ENCODE data around the gene DNAH2. TPM values are rescaled to one million over a fixed set of nuclear protein-coding genes. Genes with fewer than 3 reads are reported as not detected.

DNAH2 gene
- total and polyA plus RNA-seq, 2 experiments from 2014 or later, result 0.38 TPM; not detected in 1

GRCh38 chr17:7710301-7710700 lies 7.2 kb upstream of the DNAH2 start (continued):
- no peak for TF ChIP-seq ZNF462 (CRISPR knock-in tag; IDR thresholded peaks at IDR 0.05)
- no peak for TF ChIP-seq CTCF (conservative IDR thresholded peaks at IDR 0.05; ENCODE audit: low read depth in 2 of 2)
- no peak for TF ChIP-seq ZNF331 (CRISPR knock-in tag; IDR thresholded peaks at IDR 0.05; ENCODE audit: low read depth)
- TF ChIP-seq ZNF114 (CRISPR knock-in tag; IDR thresholded peaks at IDR 0.05), result no peak
- no peak for TF ChIP-seq ETS1 (IDR thresholded peaks at IDR 0.05)

Data from GM23338 (cell line).